ENCODE measurements around the gene LUZP1.

LUZP1 gene

GRCh38 chr1:23084880-23085279 lies 83.8 kb downstream of the LUZP1 start:
- DNase-seq = no peak

GRCh38 chr1:23083714-23084480 lies 84.8 kb downstream of the LUZP1 start:
- ATAC-seq (no peak), DNase-seq (no peak)

More at GRCh38 chr1:23084880-23085279, 83.8 kb downstream of the LUZP1 start:
- no peak for ATAC-seq

- no peak for DNase-seq
Observed at GRCh38 chr1:23081376-23081775, 87.3 kb downstream of the LUZP1 start.

GRCh38 chr1:23080885-23081284 lies 87.8 kb downstream of the LUZP1 start:
- DNase-seq = no peak
- no peak for ATAC-seq

More at GRCh38 chr1:23081376-23081775, 87.3 kb downstream of the LUZP1 start:
- no peak for ATAC-seq

- no peak for ATAC-seq
- DNase-seq = no peak
Observed at GRCh38 chr1:23079025-23079424, 89.6 kb downstream of the LUZP1 start.

- DNase-seq (no peak), ATAC-seq (no peak)
Observed at GRCh38 chr1:23074012-23074411, 94.6 kb downstream of the LUZP1 start.

- no peak for ATAC-seq
- DNase-seq = no peak
Observed at GRCh38 chr1:23069675-23070074, 99.0 kb downstream of the LUZP1 start.

- DNase-seq (no peak), ATAC-seq (no peak)
Observed at GRCh38 chr1:23069149-23069548, 99.5 kb downstream of the LUZP1 start.

GRCh38 chr1:23066075-23066474 lies 102.6 kb downstream of the LUZP1 start:
- no peak for ATAC-seq
- DNase-seq = no peak

GRCh38 chr1:23065385-23065784 lies 103.3 kb downstream of the LUZP1 start:
- DNase-seq (no peak), ATAC-seq (no peak)

- DNase-seq (no peak), ATAC-seq (no peak)
Observed at GRCh38 chr1:23062271-23062670, 106.4 kb downstream of the LUZP1 start.

- ATAC-seq (no peak), DNase-seq (no peak)
Observed at GRCh38 chr1:23057301-23057700, 111.4 kb downstream of the LUZP1 start.

GRCh38 chr1:23051290-23051909 lies 117.3 kb downstream of the LUZP1 start:
- no peak for ATAC-seq
- DNase-seq = no peak

GRCh38 chr1:23050201-23050600 lies 118.5 kb downstream of the LUZP1 start:
- DNase-seq = no peak
- no peak for ATAC-seq

GRCh38 chr1:23044035-23044434 lies 124.6 kb downstream of the LUZP1 start:
- no peak for ATAC-seq
- no peak for DNase-seq

GRCh38 chr1:23040509-23040908 lies 128.1 kb downstream of the LUZP1 start:
- DNase-seq = no peak
- ATAC-seq = no peak

GRCh38 chr1:23039308-23039826 lies 129.3 kb downstream of the LUZP1 start:
- no peak for ATAC-seq

GRCh38 chr1:23037081-23037740 lies 131.4 kb downstream of the LUZP1 start:
- no peak for ATAC-seq
- DNase-seq = no peak

More at GRCh38 chr1:23039308-23039826, 129.3 kb downstream of the LUZP1 start:
- DNase-seq = no peak

- DNase-seq (no peak), ATAC-seq (no peak)
Observed at GRCh38 chr1:23035823-23036452, 132.7 kb downstream of the LUZP1 start.

All from stimulated activated naive CD8-positive, alpha-beta T cell treated with anti-CD3 and anti-CD28 coated beads, Interleukin-15, Interleukin-2, amounts not matched to agents 100 U/mL and 50 U/mL, for 24 hours (primary cell).